OCI-LY7 (cell line): ENCODE results near the gene PRSS48. TPM values are rescaled to one million over a fixed set of nuclear protein-coding genes. Genes with fewer than 3 reads are reported as not detected.

ENCODE experiments used
- BruUV-seq: library from RNA; stranded (reverse); fragments of 400-500 nt; replicated peaks from 2 replicates; lab custom pipeline; 2021; lab: Mats Ljungman, UMichigan
- CTCF ChIA-PET: fragments of 300-600 bp; sonication (Branson Sonifier 250); formaldehyde crosslinking; loops from one replicate; lab custom pipeline; 2022; ENCODE audit warnings: antibody characterized with exemption; ENCODE audit not compliant: unreplicated experiment; lab: Charles Lee
- POLR2A ChIA-PET: fragments of 300-600 bp; sonication (Branson Sonifier 250); formaldehyde crosslinking; loops from one replicate; lab custom pipeline; 2022; ENCODE audit warnings: antibody characterized with exemption; lab: Charles Lee
- DNase-seq: peaks from one replicate; pipeline ENCODE4 v3.0.0-alpha.2; 2015; ENCODE audit warnings: low spot score
- H2AFZ ChIP-seq: fragments of 200-600 bp; sonication (generic), shearing (Covaris generic); 2 replicates; pipeline ENCODE4 v1.6.1; 2014; ENCODE audit warnings: mild to moderate bottlenecking, antibody characterized with exemption, low read length, moderate library complexity
- H3K27ac ChIP-seq: fragments of 200-600 bp; sonication (generic); 2 replicates; pipeline ENCODE4 v1.5.1; 2014; ENCODE audit warnings: mixed run types, low read depth, mild to moderate bottlenecking, moderate library complexity, low read length, inconsistent platforms; ENCODE audit not compliant: poor library complexity, severe bottlenecking
- H3K36me3 ChIP-seq: fragments of 200-600 bp; sonication (generic); 2 replicates; pipeline ENCODE4 v1.6.1; 2014; ENCODE audit warnings: mild to moderate bottlenecking, antibody characterized with exemption, low read length, moderate library complexity, mixed read lengths; ENCODE audit not compliant: insufficient read depth
- H3K4me1 ChIP-seq: fragments of 200-600 bp; sonication (generic); 2 replicates; pipeline ENCODE4 v1.5.1; 2014; ENCODE audit warnings: mild to moderate bottlenecking, low read length; ENCODE audit not compliant: insufficient read depth, poor library complexity, severe bottlenecking
- H3K4me2 ChIP-seq: fragments of 200-600 bp; sonication (generic); 2 replicates; pipeline ENCODE4 v1.6.1; 2014; ENCODE audit warnings: mild to moderate bottlenecking, low read length
- H3K4me3 ChIP-seq: fragments of 200-600 bp; sonication (generic); 2 replicates; pipeline ENCODE4 v1.5.1; 2014; ENCODE audit warnings: mild to moderate bottlenecking, low read depth, low read length; ENCODE audit not compliant: poor library complexity, severe bottlenecking
- H3K79me2 ChIP-seq: fragments of 200-600 bp; sonication (generic); 2 replicates; pipeline ENCODE4 v1.6.1; 2016; ENCODE audit warnings: low read depth, mild to moderate bottlenecking, low read length, moderate library complexity, mixed read lengths; ENCODE audit not compliant: insufficient read depth
- H3K9me2 ChIP-seq: fragments of 200-600 bp; sonication (generic); 2 replicates; pipeline ENCODE4 v1.6.1; 2016; ENCODE audit warnings: mild to moderate bottlenecking, low read length, mixed read lengths; ENCODE audit not compliant: insufficient read depth
- H3K9me3 ChIP-seq: fragments of 200-600 bp; sonication (generic); 2 replicates; pipeline ENCODE4 v1.6.1; 2014; ENCODE audit warnings: mild to moderate bottlenecking, mixed run types, low read length, mixed read lengths
- H4K20me1 ChIP-seq: fragments of 200-600 bp; sonication (generic); 2 replicates; pipeline ENCODE4 v1.6.1; 2014; ENCODE audit warnings: mild to moderate bottlenecking, antibody characterized with exemption, low read length, moderate library complexity, mixed read lengths; ENCODE audit not compliant: insufficient read depth
- CTCF ChIP-seq: fragments of 200-600 bp; sonication (generic); conservative IDR thresholded peaks from 2 replicates; pipeline ENCODE4 v1.5.1; 2014; ENCODE audit warnings: mild to moderate bottlenecking, antibody characterized with exemption, low read length, moderate library complexity, mixed read lengths
- EZH2phosphoT487 ChIP-seq: fragments of 200-600 bp; sonication (generic); IDR thresholded peaks from 2 replicates; pipeline ENCODE4 v1.6.1; 2018; ENCODE audit warnings: low read depth, borderline replicate concordance, mild to moderate bottlenecking, mixed run types, antibody characterized with exemption, low read length, moderate library complexity, mixed read lengths
- intact Hi-C: fragments of 100-400 bp; cut with micrococcal nuclease; formaldehyde crosslinking; loops from one replicate; pipeline ENCODE4 v1.10.0; 2022; ENCODE audit not compliant: unreplicated experiment
- total RNA-seq, 2 experiments: library from RNA; depleted of rRNA in 1 of 2; stranded (reverse); fragments of >200 nt in 1 of 2; shearing (Covaris generic) in 1 of 2; gene quantifications; 2 replicates each; pipeline ENCODE4 v1.2.3, GENCODE V29; 2014 to 2022

PRSS48 gene
- total RNA-seq, 2 experiments from 2014 or later, result not detected

- H3K36me3 ChIP-seq, result no peaks in the 10 kb centered on the region
- H3K27ac ChIP-seq, result no peak overlapping the region
- no peaks in the 10 kb centered on the region for H3K4me1 ChIP-seq
- no peak overlapping the region for H3K4me2 ChIP-seq
- TF ChIP-seq EZH2phosphoT487, result no peak
- no peak for TF ChIP-seq CTCF
- POLR2A ChIA-PET, result interaction anchor here (1.1 kb wide), 1 partner anchor 60 kb away, joined by 3 read pairs; no protein-coding TSS in a partner anchor
- no peaks in the 10 kb centered on the region for H3K9me3 ChIP-seq
- no TSS peak for BruUV-seq
- intact Hi-C loops, result no loop called here
- no peaks in the 10 kb centered on the region for H4K20me1 ChIP-seq
- no peaks in the 10 kb centered on the region for H3K79me2 ChIP-seq
- no peak overlapping the region for H3K4me3 ChIP-seq
- CTCF ChIA-PET, result no interaction called here
- H2AFZ ChIP-seq, result no peak overlapping the region
- DNase-seq, result no peak
- no peaks in the 10 kb centered on the region for H3K9me2 ChIP-seq
Measured at GRCh38 chr4:151329217-151330007, 52.5 kb downstream of the PRSS48 start.

- intact Hi-C loops, result no loop called here
- Histone ChIP-seq H4K20me1 (no peaks in the 10 kb centered on the region), H3K36me3 (no peaks in the 10 kb centered on the region), H3K79me2 (no peaks in the 10 kb centered on the region), H3K4me3 (no peak overlapping the region), H3K9me2 (no peaks in the 10 kb centered on the region), H3K4me2 (no peak overlapping the region), H3K4me1 (no peaks in the 10 kb centered on the region), H3K27ac (no peak overlapping the region), H3K9me3 (no peaks in the 10 kb centered on the region), H2AFZ (no peak overlapping the region)
- no TSS peak for BruUV-seq
- CTCF ChIA-PET, result no interaction called here
- TF ChIP-seq CTCF (no peak), EZH2phosphoT487 (no peak)
- POLR2A ChIA-PET, result no interaction called here
- no peak for DNase-seq
Measured at GRCh38 chr4:151331276-151332042, 54.5 kb downstream of the PRSS48 start.

GRCh38 chr4:151339467-151339866 lies 62.5 kb downstream of the PRSS48 start:
- Histone ChIP-seq H3K4me2 (no peak overlapping the region), H2AFZ (no peak overlapping the region), H3K27ac (no peak overlapping the region), H3K9me3 (no peaks in the 10 kb centered on the region), H3K36me3 (no peaks in the 10 kb centered on the region), H4K20me1 (no peaks in the 10 kb centered on the region), H3K9me2 (no peaks in the 10 kb centered on the region), H3K4me1 (no peaks in the 10 kb centered on the region), H3K4me3 (no peak overlapping the region), H3K79me2 (no peaks in the 10 kb centered on the region)
- ChIA-PET POLR2A (no interaction called here), CTCF (no interaction called here)
- intact Hi-C loops, result no loop called here
- DNase-seq, result no peak
- no TSS peak for BruUV-seq
- TF ChIP-seq EZH2phosphoT487, result no peak
- no peak for TF ChIP-seq CTCF
